Muscle of arm (tissue), 12 donors: ENCODE data around the gene PTPRN2. TPM values are rescaled to one million over a fixed set of nuclear protein-coding genes. Genes with fewer than 3 reads are reported as not detected.
"Not testable (repeated sequence)": the region's sequence is repeated elsewhere in the genome, so short reads cannot be mapped to it uniquely, and the experiment has no call there.

ENCODE experiments used
- DNase-seq: peaks from one replicate; pipeline ENCODE4 v3.0.0-alpha.2; 2013
- polyA plus RNA-seq, 12 donors: library from polyadenylated mRNA; unstranded; fragments of 120-200 nt; gene quantifications; one replicate each; pipeline ENCODE4 v1.2.1, GENCODE V29; 2013; ENCODE audit not compliant: insufficient read length in 12 of 12

PTPRN2 gene
- polyA plus RNA-seq, 12 donors, result 1.6 to 8.7 (median 2.3) TPM; not detected in 1

DNA sequence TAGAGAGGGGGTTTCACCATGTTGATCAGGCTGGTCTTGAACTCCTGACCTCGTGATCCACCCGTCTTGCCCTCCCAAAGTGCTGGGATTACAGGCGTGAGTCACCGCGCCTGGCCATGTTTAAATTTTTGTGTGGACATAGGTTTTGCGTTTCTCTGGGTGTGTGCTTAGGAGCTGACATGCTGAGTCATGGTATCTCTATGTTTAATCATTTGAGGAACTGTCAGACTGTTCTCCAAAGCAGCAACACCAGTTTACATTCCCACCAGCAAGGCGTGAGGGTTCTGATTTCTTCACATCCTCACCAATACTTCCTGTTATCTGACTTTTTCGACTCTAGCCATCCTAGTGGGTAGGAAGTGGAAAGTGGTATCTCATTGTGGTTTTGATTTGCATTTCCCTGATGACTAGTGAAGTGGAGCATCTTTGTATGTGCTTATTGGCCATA, 1097.1 kb downstream of the PTPRN2 start:
- DNase-seq, result no peak

DNA sequence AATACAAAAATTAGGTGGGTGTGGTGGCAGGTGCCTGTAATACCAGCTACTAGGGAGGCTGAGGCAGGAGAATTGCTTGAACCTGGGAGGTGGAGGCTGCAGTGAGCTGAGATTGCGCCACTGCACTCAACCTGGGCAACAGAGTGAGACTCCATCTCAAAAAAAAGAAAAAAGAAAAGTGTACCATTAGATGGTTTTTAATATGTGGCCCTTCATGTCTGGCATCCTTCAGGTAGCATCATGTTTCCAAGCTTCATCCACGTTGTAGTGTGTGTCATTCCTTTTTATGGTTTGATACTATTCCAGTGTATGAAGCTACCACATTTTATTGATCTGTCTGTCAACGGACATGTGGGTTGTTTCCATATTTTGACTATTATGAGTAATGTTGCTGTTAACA, 1097.8 kb downstream of the PTPRN2 start:
- DNase-seq, result not testable (repeated sequence)

Other genes with a start within 250 kb of the PTPRN2 start
- 10 to 100 TPM in 11 of 12 donors, not detected in 1; 10.1 to 20.7 (median 15.1) TPM for gene NCAPG2, start 117.0 kb upstream of the PTPRN2 start, polyA plus RNA-seq
- gene ESYT2, start 241.7 kb upstream of the PTPRN2 start, polyA plus RNA-seq, result 10 to 100 TPM in 11 of 12 donors, not detected in 1; 31.1 to 45.5 (median 35.3) TPM